ES-I3 (cell line): ENCODE measurements around the gene TCFL5.

Experiments used
- H3K36me3 ChIP-seq: 2 replicates; pipeline ENCODE4 v1.6.1; 2013; ENCODE audit warnings: mild to moderate bottlenecking, low read length, control low read depth, moderate library complexity; ENCODE audit not compliant: insufficient read depth
- H3K4me1 ChIP-seq: 2 replicates; pipeline ENCODE4 v1.6.1; 2013; ENCODE audit warnings: mild to moderate bottlenecking, control low read depth, low read length; ENCODE audit not compliant: insufficient read depth
- H3K9ac ChIP-seq: 2 replicates; pipeline ENCODE4 v1.6.1; 2013; ENCODE audit warnings: low read depth, mild to moderate bottlenecking, low read length, moderate library complexity
- H3K9me3 ChIP-seq: 2 replicates; pipeline ENCODE4 v1.6.1; 2013; ENCODE audit warnings: mild to moderate bottlenecking, low read length, moderate library complexity; ENCODE audit not compliant: control insufficient read depth, insufficient read depth

TCFL5 gene

DNA sequence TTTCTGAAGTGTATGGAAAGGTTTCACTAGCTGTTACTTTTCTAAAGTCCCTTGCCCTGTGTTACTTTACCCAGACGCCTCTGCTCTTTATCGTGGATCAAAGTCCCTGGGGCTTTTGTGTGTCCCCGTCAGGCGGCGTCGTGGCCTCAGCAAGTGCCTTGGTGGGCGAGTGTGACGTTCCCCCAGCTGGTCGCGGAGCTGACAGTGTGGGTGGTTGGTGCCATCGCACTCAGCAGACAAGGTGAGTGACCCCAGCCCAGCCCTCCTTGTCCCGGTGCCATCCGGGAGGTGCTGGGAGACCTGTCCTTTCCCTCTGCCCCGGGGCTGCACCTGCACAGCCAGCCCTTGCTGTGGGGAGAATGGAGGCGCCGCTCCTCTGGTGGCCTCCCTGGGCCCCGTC, 27.3 kb upstream of the TCFL5 start:
- no peaks in the 10 kb centered on the region for H3K9me3 ChIP-seq

DNA sequence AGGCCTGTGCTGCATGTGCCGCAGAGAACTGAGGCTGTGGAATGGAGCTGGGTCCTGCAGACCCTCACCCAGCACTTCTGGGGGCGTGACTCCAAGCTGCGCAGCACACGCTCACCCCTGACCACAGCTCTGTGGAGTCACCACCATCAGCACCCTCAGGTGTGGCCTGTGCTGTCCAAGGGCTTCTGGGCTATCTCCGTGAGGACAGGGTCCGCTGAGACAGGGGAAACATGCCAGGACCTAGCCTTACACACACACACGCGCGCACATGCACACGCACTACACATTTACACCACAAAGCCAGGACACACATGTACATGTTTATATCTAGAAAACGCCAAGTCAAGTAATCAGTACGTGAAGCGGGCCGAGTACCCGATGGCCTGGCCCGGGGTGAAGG, 26.8 kb upstream of the TCFL5 start:
- Histone ChIP-seq H3K36me3 (peaks cover 37% of the 10 kb centered on the region), H3K9ac (no peak overlapping the region), H3K9me3 (no peaks in the 10 kb centered on the region), H3K4me1 (peaks cover 8% of the 10 kb centered on the region; the same call in 1 of the 2 replicates)

More for the DNA sequence above, 27.3 kb upstream of the TCFL5 start:
- Histone ChIP-seq H3K36me3 (peaks cover 39% of the 10 kb centered on the region), H3K9ac (no peak overlapping the region), H3K4me1 (peaks cover 8% of the 10 kb centered on the region; the same call in 1 of the 2 replicates)

DNA sequence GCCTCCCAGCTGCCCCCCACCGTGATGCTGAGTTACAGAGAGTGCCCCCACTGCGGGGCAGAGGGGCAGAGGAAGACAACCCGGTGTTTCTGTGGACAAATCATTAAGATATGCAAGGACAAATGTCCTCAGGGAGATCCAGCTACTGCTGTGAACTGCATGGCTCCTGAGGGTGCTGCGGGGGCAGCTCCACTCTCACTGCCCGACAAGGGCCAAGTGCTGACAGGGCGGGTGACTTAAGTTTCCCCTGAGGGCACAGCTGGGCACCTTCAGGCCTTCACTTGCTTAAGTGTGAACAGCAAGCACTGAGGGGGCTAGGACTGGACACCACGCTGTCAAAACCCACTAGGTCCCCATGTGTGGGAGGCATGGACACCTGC, 26.2 kb upstream of the TCFL5 start:
- no peaks in the 10 kb centered on the region for H3K9me3 ChIP-seq
- H3K4me1 ChIP-seq = peaks cover 8% of the 10 kb centered on the region; the same call in 1 of the 2 replicates
- H3K36me3 ChIP-seq = peaks cover 31% of the 10 kb centered on the region
- no peak overlapping the region for H3K9ac ChIP-seq

DNA sequence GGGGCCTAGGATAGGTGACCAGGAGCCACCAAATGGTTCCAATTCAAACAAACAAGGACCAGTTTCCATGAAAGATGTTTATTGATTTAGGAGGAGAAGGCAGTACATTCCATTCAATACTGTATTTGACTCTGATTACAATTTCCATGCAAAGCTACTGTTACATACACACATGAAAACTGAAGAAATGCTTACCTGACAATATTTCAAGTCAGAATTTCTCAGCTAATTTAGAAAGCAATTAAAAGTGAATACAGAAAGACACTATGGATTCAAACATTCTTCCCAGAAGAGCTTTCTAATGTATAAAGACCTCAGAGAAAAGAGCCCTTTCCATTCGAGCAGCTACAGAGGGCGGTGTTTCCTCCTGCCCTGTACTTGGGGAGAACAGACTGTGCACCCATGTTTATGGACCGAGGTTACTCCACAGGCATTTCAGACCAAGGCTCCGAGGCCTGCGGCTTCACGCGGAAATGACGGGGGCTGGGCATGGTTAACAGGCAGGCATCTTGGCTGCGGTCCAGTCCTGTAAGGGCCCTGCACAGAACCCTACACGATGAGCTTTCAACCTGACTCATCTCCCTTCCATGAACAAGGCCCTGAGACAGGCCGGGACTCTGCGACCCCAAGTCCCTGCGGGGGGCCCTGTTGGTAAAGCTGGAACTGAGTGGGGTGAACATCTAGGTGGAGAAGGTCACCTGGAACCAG, 25.7 kb upstream of the TCFL5 start:
- Histone ChIP-seq H3K36me3 (peaks cover 26% of the 10 kb centered on the region), H3K4me1 (peaks cover 8% of the 10 kb centered on the region; the same call in 1 of the 2 replicates), H3K9me3 (no peaks in the 10 kb centered on the region), H3K9ac (no peak overlapping the region)

DNA sequence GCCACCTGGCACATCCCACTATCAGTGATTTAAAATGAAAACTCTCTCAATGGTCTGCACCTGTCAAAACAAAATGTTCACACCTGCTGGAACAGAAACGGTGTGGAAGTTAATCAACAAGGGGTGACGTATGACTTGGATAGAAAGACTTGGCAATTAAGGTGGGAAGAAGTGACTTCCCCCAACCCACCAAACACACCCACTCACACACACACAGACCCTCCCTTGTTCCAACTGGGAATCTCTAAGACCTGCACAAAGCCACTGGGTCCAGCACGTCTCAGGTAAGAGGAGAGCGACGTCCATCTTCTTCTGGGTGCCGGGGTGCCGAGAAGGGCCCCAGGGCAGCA, 25.1 kb upstream of the TCFL5 start:
- H3K9me3 ChIP-seq = no peaks in the 10 kb centered on the region
- peaks cover 21% of the 10 kb centered on the region for H3K36me3 ChIP-seq
- H3K9ac ChIP-seq = no peak overlapping the region
- H3K4me1 ChIP-seq = peaks cover 8% of the 10 kb centered on the region; the same call in 1 of the 2 replicates

DNA sequence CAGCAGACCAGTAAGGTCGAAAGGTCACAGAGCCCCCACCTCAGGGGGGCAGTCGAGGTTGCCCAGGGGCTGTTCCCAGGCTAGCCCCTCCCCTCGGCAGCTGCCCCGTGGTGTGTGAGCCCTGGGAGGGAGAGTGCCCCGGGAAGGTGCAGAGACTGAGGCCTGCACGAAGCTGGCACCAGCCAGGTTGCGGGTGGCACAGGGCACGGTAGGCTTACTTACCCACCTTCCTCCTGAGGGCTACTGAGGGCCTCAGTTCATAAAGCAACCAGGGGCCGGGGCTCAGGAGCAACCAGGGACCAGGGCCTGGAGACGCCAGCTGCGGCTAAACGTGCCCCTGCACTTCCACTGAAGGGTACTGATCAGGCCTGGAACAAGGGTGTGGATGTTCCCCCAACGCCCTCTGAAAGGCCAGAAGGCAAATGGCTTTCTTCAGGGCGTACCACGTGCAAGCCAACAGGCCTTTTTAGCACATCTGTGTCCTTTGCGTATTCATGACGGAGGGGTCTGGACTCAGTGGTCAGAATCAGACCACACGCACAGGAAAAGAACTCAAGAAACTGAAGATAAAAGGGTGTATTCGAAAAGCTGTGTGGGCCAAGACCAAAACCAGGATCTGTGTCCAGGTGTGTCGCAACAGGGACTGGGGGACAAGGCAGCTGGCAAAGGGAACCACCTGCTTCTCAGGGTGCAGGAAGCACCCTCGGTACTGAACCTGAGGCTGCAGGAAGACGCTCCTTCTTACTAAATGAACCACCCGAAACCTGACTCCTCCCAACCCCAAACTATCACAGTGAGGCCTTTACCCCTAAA, 24.5 kb upstream of the TCFL5 start:
- Histone ChIP-seq H3K9ac (no peak overlapping the region), H3K9me3 (no peaks in the 10 kb centered on the region), H3K36me3 (peaks cover 21% of the 10 kb centered on the region), H3K4me1 (peaks cover 8% of the 10 kb centered on the region; the same call in 1 of the 2 replicates)

DNA sequence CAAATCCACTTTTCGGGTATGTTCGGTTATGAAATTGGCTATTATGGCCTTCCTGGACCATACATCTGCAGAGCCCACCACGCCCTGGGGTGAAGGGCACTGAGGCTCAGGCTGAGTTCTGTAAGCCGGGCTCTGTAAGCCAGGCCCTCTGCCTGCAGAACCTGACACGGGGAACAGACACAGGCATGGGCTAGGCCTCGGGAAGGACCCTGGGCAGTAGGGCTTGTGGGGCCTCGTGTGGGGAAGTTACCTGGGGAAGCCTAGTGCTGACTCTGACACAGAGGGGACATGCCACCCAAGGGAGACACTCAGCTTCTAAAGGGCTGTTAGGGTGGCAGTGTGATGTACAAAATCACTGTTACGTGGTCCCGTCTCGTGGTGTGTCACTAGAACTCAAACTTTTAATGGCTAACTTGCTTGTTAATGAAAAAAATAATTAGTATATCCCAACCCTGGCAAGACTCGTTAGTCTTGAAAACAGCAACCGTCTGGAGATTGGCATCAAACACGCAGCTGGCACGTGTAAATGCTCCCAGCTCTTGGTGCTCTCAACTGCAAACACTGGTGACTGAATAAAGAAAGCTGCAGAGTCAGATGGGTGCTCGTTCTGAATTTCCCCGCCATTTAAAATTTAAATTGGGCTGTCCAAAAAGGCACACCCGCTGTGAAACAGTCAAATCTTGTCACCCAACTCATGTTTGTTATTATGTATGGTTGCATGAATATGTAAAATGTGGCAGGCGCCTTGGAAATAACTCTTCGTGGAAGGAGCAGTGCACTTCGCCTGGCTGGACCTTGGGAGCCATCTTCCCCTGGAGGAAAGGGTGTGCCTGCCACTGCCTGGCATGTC, 23.6 kb upstream of the TCFL5 start:
- peaks cover 8% of the 10 kb centered on the region; the same call in 1 of the 2 replicates for H3K4me1 ChIP-seq
- no peak overlapping the region for H3K9ac ChIP-seq
- peaks cover 16% of the 10 kb centered on the region for H3K36me3 ChIP-seq
- H3K9me3 ChIP-seq = no peaks in the 10 kb centered on the region

DNA sequence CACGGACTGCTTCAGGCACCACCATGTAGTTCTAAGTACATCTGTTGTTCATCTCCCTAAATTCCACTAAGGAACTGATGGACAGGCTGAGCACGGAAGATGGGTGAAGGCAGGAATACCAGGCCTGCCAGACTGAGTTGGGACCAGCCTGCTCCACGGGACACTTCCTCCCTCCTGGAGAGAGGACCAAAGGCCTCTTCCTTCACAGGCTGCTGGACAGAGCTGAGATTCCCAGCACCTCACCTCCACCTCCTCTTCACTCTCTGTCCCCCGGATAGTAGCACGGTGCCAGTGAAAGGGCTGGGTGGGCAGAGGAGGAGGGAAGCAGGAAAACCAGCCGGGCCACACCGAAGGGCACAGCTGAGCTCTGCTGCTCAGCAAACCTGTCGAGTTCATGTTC, 22.9 kb upstream of the TCFL5 start:
- peaks cover 16% of the 10 kb centered on the region for H3K36me3 ChIP-seq

DNA sequence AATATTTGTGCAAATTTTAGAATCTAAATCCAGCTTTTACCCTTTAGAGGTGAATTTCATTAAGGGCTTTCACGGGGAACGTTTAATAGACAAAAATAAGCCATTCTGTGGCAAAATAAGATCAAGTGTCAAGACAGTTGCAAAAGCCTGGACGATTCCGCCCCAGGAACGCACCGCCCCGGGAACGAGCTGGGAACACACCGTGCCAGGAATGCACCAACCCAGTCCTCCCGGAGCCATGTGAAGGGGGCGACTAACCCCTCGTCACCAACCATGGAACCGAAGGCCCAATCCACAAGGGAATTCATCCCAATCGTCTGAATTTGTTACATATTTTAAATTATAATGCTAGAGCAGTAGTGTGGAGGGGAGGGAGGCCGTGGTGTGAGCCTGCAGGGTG, 20.8 kb upstream of the TCFL5 start:
- H3K9ac ChIP-seq = no peak overlapping the region
- peaks cover 13% of the 10 kb centered on the region for H3K4me1 ChIP-seq
- no peaks in the 10 kb centered on the region for H3K36me3 ChIP-seq
- H3K9me3 ChIP-seq = no peaks in the 10 kb centered on the region

More for the DNA sequence above, 22.9 kb upstream of the TCFL5 start:
- H3K9me3 ChIP-seq = no peaks in the 10 kb centered on the region
- H3K4me1 ChIP-seq = peaks cover 8% of the 10 kb centered on the region; the same call in 1 of the 2 replicates
- no peak overlapping the region for H3K9ac ChIP-seq

DNA sequence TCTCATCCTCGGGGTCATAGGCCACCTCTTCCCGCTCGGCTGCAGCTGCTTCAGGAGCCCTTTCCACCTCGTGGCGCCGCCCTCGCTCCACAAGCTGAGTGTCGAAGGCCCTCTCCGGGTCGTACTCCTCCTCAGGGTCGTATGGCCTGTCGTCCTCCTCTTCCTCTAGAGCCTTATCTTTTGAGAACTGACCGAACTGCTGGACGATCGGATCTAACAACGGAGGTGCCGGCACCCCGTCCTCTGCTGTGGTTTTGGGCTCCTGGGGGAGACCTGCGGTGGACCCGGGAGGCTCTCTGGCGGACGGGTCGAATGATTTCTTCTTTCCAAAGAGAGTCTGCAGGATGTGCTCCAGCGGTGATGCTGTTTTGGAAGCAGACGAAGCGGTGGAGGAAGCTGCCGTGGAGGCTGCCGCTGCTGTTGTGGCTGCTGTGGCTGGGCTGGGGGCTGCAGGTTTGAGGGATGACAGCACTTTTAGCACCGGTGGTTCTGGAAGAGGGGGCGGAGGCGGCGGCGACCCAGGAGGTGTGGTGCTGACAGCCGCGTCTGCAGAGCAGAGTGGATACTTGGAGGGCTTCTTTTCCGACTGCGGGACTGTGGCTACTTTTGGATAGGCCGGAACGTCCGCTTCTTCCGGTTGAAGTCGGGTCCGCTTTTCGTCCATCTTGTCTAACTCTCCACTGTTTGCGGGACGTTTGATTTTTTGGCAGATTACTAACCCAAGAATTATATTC, 20.2 kb upstream of the TCFL5 start:
- H3K4me1 ChIP-seq = peaks cover 13% of the 10 kb centered on the region
- no peaks in the 10 kb centered on the region for H3K36me3 ChIP-seq
- no peak overlapping the region for H3K9ac ChIP-seq
- H3K9me3 ChIP-seq = no peaks in the 10 kb centered on the region

DNA sequence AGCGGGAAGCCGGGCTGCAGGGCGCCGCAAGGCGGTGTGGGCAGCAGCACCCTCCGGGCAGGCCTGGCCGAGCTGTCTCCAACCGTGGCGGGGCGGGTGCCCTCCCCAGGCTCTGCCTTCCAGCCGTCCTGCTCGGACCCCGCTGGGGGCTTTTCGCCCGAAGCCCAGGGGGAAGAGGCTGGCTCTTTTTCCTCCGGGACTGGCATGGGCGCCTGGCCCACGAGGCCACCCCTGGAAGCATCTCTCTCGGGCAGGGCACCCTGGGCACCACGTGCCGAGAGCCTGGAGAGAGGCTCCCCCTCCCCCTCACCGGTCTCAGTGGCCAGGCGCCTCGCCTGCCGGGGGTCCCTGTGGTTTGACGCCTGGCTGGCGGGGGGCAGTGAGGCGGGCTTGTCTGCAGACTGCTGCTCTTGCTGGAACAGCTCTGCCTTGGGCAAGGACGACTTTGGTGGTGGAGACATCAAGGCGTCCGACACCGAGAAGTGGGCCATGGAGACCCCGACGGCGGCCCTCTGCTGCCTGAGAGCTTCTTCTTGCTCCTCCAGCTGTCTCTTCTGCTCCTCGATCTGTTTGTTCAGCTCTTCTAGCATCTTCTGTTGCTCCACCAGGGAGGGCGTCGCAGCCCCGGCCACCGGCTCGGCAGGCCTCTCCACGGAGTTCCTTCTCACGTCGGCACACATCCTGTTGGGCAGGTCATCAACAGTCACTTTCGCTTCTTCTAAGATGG, 19.5 kb upstream of the TCFL5 start:
- Histone ChIP-seq H3K36me3 (no peaks in the 10 kb centered on the region), H3K4me1 (peaks cover 13% of the 10 kb centered on the region), H3K9ac (no peak overlapping the region), H3K9me3 (no peaks in the 10 kb centered on the region)

DNA sequence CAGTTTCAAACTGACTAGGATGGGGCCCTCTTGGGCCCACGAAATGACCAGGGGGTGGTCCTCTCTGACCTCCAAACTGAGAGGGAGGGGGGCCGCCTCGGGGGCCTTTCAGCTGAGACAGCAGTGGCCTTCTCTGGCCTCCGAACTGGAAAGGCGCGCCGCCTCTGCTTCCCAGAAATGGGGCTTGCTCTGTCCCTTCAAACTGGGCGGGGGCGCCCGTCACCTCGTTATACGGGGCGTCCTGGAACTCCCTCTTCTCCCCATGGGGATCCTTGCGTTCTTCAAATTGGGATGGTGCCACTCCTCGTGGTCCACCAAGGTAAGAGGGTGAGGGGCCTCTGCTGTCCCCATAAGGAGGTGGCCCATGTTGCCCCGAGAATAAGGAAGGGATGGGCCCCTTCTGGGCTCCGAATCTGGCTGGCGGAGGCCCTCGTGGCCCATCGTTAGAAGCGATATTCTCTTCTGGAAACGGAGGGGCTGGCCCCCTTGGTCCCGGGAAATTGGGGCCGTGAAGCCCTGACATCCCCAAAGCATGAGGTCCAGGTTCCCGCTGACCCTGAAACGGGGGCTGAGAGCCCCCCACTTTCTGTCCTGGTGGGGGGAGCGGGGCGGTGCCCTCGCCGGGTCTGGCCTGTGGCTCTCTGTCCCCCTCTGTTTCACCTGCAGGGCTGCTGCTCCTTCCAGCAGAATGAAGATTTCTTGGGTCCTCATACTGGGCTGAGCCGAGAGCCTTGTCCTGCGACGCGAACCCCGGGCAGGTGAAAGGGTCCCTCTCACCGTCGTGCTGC, 18.7 kb upstream of the TCFL5 start:
- Histone ChIP-seq H3K9ac (no peak overlapping the region), H3K9me3 (no peaks in the 10 kb centered on the region), H3K4me1 (peaks cover 13% of the 10 kb centered on the region), H3K36me3 (no peaks in the 10 kb centered on the region)
